NOMO-1 (cell line): Measurements from ENCODE around the gene KCNMA1.

Experiments used
- DNase-seq, 2 experiments: peaks; one replicate each; lab custom pipeline; 2025; ENCODE audit not compliant: unreplicated experiment in 2 of 2; lab: John Stamatoyannopoulos, UW

The KCNMA1 gene

GRCh38 chr10:77236700-77237099 lies 400.9 kb downstream of the KCNMA1 start:
- no peak for DNase-seq

GRCh38 chr10:77236029-77236428 lies 401.6 kb downstream of the KCNMA1 start:
- no peak for DNase-seq

DNA sequence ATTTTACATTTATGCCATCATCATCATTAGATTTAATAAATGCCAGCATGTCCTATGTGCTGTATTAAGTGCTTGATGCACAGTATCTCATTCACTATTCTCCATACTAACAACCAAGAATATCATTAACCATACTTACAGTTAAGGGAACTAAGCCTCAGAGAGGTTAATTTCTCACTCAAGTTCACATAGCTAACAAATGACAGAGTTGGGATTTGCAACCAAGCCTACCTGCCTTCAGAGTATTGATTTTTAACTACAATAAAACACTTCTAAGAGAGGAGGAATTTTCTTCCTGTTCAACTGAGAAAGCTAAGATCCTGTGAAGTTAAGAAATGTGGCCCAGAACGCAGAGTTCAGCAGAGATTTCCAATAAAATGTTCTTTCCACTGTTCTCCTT lies 403.0 kb downstream of the KCNMA1 start:
- DNase-seq = no peak

DNA sequence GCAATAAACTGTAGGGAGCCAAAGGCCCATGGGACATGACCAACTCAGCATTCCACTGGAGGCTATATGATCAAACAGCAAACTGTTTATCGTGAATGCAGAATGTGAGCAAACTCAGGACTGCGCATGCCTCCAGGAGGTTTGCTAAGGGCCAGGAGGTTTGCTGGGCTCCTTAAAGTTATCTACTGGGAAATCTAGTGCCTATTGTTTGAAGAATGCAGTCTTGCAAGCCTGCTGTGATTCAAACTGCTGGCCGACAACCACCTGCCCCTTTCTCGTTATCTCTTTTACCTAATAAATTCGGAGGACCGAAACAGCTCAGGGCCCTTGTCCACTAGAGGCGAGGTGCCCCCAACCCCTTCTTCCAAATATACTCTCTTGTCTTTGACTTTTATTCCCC lies 404.1 kb downstream of the KCNMA1 start:
- no peak for DNase-seq

DNA sequence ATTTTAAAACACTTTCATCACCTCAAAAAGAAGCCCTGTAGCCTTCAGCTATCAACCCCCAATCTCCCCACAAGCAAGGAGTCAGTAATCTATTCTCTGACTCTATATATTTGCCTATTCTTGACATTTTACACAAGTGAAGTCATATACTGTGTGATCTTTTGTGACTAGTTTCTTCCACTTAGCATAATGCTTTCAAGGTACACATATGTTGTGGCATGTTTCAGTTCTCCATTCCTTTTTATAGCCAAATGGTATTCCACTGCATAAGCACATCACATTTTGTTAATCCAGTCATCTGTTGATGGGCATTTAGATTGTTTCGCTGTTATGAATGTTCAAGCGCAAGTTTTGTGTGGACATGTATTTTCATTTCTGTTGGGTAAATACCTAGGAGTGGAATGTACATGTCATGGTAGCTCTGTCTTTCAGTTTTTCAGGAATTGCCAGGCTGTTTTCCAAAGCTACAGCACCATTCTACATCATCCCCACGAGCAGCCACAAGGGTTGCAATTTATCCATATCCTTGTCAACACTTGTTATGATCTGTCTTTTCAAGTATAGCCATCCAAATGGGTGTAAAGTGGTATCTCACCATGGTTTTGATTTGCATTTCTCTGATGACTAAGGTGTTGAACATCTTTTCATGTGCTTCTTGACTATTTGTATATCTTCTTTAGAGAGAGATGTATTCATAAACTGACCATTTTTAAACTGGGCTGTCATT lies 405.6 kb downstream of the KCNMA1 start:
- no peak for DNase-seq

GRCh38 chr10:77231375-77231774 lies 406.2 kb downstream of the KCNMA1 start:
- no peak for DNase-seq

GRCh38 chr10:77230194-77230593 lies 407.4 kb downstream of the KCNMA1 start:
- DNase-seq = no peak

GRCh38 chr10:77229704-77230103 lies 407.9 kb downstream of the KCNMA1 start:
- DNase-seq = no peak

DNA sequence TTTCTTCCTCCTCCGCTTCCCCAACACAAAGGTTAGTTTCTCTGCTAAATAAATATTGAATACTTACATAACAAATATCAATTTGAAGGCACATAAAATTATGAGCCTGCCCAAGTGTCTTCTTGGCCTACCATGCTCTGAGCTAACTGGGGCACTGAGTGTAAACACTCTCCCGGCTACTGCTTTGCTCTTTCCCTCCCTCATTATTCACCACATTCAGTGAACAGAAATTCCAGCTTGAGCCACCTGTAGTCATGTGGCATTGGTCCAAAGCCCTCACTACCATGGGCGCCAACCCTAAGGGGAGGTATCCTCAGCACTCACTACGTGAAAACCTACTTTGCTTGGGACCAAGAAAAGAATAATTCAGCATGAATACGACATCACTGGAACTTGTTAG lies 409.0 kb downstream of the KCNMA1 start:
- no peak for DNase-seq

- no peak for DNase-seq
These were observed 410.6 kb downstream of the KCNMA1 start for GRCh38 chr10:77226853-77227565.

DNA sequence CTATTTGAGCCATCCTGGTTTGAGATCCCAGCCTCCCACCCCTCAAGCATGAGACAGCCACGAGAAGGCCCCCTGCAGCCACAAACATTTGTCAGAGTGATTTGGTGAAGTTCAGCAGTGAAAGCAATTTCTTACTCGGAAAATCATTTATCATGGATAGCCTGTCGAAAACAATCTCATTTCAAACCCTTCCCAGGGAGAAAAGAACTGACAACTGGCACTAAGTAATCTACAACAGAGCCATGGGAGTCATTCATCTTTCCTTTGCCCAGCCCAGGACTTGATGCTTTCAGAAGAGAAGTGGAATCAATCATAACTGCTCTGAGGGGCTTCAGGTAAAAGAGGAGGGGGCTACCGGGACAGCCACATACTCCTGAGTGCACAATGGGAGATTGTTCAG lies 411.2 kb downstream of the KCNMA1 start:
- no peak for DNase-seq

- DNase-seq = no peak
These were observed 411.6 kb downstream of the KCNMA1 start for GRCh38 chr10:77226020-77226419.

- peak; percentile 43 to 67 for DNase-seq
These were observed 413.8 kb downstream of the KCNMA1 start for GRCh38 chr10:77223526-77224460.

GRCh38 chr10:77220150-77220549 lies 417.5 kb downstream of the KCNMA1 start:
- DNase-seq = no peak

DNA sequence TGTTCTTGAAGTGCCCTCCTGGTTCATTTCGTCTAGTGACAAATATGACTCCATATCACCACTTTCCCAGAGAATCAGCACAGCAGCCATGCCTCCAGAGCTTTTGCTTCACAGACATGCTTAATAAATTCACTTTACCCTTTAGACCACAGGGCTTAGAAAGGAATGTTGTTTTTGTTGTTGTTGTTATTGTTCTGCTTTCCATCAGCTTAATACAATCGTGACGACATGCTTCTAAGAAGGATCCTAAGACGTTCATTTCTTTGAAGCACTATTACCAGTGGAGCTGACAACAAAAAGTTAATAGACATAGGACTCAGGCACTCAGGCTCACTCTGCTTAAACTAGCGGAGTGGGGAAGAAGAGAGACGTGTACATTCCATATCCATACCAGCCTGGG lies 418.6 kb downstream of the KCNMA1 start:
- no peak for DNase-seq

DNA sequence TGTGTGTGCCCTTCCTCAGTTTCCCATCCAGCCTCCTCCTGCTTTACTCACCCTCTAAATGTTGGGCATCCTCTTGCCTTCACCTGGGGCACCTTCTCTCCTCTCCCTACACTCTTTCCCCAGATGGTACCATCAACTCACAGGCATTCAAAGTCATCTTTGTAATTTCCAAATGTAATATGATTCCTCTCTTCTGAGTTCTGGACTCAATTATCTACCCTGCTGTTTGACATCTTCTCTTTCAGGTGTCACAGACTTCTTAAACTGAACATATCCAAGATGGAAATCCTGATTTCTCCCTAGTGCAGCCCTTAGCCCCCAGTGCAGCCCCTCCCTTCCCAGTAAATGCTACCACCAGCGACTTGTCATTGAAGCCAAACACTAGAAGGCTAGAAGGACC lies 422.8 kb downstream of the KCNMA1 start:
- DNase-seq = no peak

DNA sequence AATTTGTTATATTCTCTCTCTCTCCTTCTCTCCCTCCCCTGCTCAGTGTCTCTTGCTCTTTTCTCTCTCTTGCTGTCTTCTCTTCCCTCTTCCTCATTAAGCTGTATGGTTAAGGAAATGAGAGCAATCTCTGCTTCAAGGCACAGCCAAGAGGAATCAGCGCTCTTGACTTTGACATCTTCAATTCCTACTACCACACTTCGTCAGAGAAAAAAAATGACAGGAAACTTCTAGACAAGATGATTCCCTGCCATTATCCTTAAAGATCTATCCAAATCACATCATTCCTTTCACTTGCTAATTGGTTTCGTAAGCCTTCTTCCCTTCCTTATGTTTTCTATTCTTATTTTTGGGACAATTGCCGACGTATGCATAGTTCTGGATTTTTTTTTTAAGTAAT lies 425.0 kb downstream of the KCNMA1 start:
- DNase-seq = peak in 1 of 2 experiments; percentile 9

- DNase-seq = peak; percentile 5 to 67
These were observed 427.0 kb downstream of the KCNMA1 start for GRCh38 chr10:77210645-77211044.

GRCh38 chr10:77208684-77209256 lies 428.8 kb downstream of the KCNMA1 start:
- no peak for DNase-seq

DNA sequence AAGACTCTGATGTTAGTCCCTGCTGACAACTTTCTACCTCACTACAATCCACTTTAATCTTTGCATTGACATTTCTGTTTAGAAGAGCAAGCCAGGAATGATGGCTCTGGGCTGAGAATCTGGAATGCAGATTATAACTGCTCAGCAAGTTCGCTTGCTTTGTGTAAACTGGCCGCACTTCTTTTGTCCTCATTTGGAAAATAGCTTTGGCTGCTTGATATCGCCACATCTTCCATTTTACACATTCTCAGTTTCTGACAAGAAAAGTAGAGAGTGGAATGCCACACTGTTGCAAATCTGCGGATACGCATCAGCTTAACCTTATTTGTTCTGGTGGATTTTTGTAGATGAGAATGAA lies 429.8 kb downstream of the KCNMA1 start:
- DNase-seq = no peak

- DNase-seq = no peak
These were observed 430.3 kb downstream of the KCNMA1 start for GRCh38 chr10:77207182-77207827.
